Fibroblast of villous mesenchyme (primary cell): ENCODE results near the gene ZNF839. TPM values are rescaled to one million over a fixed set of nuclear protein-coding genes. Genes with fewer than 3 reads are reported as not detected.

Experiments
- DNase-seq: peaks from one replicate; pipeline ENCODE4 v3.0.0-alpha.2; 2010; ENCODE audit warnings: low read depth
- H3K4me3 ChIP-seq: 2 replicates; pipeline ENCODE4 v1.5.1; 2011; ENCODE audit warnings: low read depth, mild to moderate bottlenecking, low read length
- CTCF ChIP-seq: IDR thresholded peaks from 2 replicates; pipeline ENCODE4 v1.5.1; 2012; ENCODE audit warnings: low read depth, mild to moderate bottlenecking, low read length; ENCODE audit not compliant: insufficient read depth
- total RNA-seq: library from RNA; depleted of rRNA; stranded (reverse); fragments of >200 nt; gene quantifications from 2 replicates; pipeline ENCODE4 v1.2.3, GENCODE V29; 2012

ZNF839 gene
- total RNA-seq, 1 donor, result 9.5 TPM

- H3K4me3 ChIP-seq, result no peak overlapping the region
These were observed 19.2 kb downstream of the ZNF839 start for GRCh38 chr14:102338724-102339123.

GRCh38 chr14:102341566-102341965 is 22.0 kb downstream of the ZNF839 start:
- TF ChIP-seq CTCF, result no peak
- H3K4me3 ChIP-seq, result no peak overlapping the region
- DNase-seq, result no peak

More at GRCh38 chr14:102338724-102339123, 19.2 kb downstream of the ZNF839 start:
- TF ChIP-seq CTCF, result no peak
- no peak for DNase-seq

DNA sequence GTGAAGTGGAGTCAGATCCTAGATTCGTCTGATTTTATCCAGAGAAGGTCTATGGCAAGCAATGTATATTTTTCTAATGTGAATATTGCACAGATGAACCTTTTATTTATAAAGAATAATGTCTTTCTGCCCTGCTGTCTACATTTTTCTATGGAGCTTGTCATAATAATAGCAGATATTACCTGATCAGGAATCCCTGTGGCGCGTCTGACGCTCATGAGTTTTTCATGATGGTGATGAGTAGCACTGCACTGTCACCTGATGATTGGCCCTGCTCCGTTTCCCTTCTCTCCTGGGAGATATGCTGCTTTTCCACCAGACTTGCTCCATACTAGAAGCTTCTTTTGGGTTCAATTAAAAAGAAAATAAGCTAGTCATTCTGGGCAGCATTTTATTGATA is 22.7 kb downstream of the ZNF839 start:
- no peak for DNase-seq
- TF ChIP-seq CTCF, result no peak
- H3K4me3 ChIP-seq, result no peak overlapping the region

- DNase-seq, result no peak
- no peak overlapping the region for H3K4me3 ChIP-seq
- no peak for TF ChIP-seq CTCF
These were observed 24.5 kb downstream of the ZNF839 start for GRCh38 chr14:102344084-102344483.

- TF ChIP-seq CTCF, result no peak
- H3K4me3 ChIP-seq, result no peak overlapping the region
- no peak for DNase-seq
These were observed 24.9 kb downstream of the ZNF839 start for GRCh38 chr14:102344485-102344884.

- no peak for DNase-seq
- TF ChIP-seq CTCF, result no peak
- H3K4me3 ChIP-seq, result no peak overlapping the region
These were observed 25.7 kb downstream of the ZNF839 start for GRCh38 chr14:102345232-102345631.

GRCh38 chr14:102346645-102347044 is 27.1 kb downstream of the ZNF839 start:
- H3K4me3 ChIP-seq, result no peak overlapping the region
- no peak for DNase-seq
- no peak for TF ChIP-seq CTCF
